SK-N-SH (cell line): ENCODE measurements around the gene OPA3. TPM values are rescaled to one million over a fixed set of nuclear protein-coding genes. Genes with fewer than 3 reads are reported as not detected.
A peak's percentile ranks its signal among the peaks of the same experiment; 100 is the strongest.

ENCODE experiments used
- CTCF ChIA-PET: fragments of 300-600, 350-600 bp; formaldehyde crosslinking; extraction: SDS; loops from one replicate; lab custom pipeline; 2021; lab: Yijun Ruan, JAX
- POLR2A ChIA-PET: fragments of 350-600 bp; sonication (Branson Sonifier 250); formaldehyde crosslinking; extraction: SDS; loops from one replicate; lab custom pipeline; 2020; ENCODE audit warnings: antibody characterized with exemption, inconsistent platforms; lab: Yijun Ruan, JAX
- DNase-seq: peaks from one replicate; pipeline ENCODE4 v3.0.0; 2012
- H2AFZ ChIP-seq: fragments of 200-600 bp; sonication (generic); 2 replicates; pipeline ENCODE4 v1.8.1; 2016; ENCODE audit warnings: antibody characterized with exemption, mild to moderate bottlenecking, low read depth
- H3F3A ChIP-seq: fragments of 200-600 bp; sonication (generic); replicated peaks from 2 replicates; pipeline ENCODE3; 2016; ENCODE audit warnings: antibody characterized with exemption, mild to moderate bottlenecking; ENCODE audit not compliant: insufficient read depth
- H3K27ac ChIP-seq, 2 experiments: fragments of 200-500 bp in 1 of 2; fragments of 200-600 bp in 1 of 2; sonication (Bioruptor generic) in 1 of 2; sonication (generic), shearing (Covaris generic) in 1 of 2; 2 replicates each; pipeline versions ENCODE4 v1.5.1 to v1.6.1; 2014 to 2016; ENCODE audit warnings: low read depth in 2 of 2, inconsistent platforms in 1 of 2, low read length in 1 of 2, mild to moderate bottlenecking in 1 of 2, mixed read lengths in 1 of 2
- H3K27me3 ChIP-seq: fragments of 200-600 bp; sonication (generic), shearing (Covaris generic); 2 replicates; pipeline ENCODE4 v1.6.1; 2016; ENCODE audit warnings: mixed run types; ENCODE audit not compliant: insufficient read depth
- H3K36me3 ChIP-seq, 2 experiments: fragments of 200-500 bp in 1 of 2; fragments of 200-600 bp in 1 of 2; sonication (Bioruptor generic) in 1 of 2; sonication (generic) in 1 of 2; replicated peaks in 1 of 2; 2 replicates each; pipeline versions ENCODE3 to v1.5.1; 2014 to 2016; ENCODE audit warnings: low read length in 1 of 2, mild to moderate bottlenecking in 1 of 2; ENCODE audit not compliant: insufficient read depth in 2 of 2, control insufficient read depth in 1 of 2
- H3K4me1 ChIP-seq, 2 experiments: fragments of 200-500 bp in 1 of 2; fragments of 200-600 bp in 1 of 2; sonication (Bioruptor generic) in 1 of 2; sonication (generic), shearing (Covaris generic) in 1 of 2; 2 replicates each; pipeline versions ENCODE4 v1.5.1 to v1.6.1; 2014 to 2016; ENCODE audit warnings: low read depth in 1 of 2, low read length in 1 of 2, mixed run types in 1 of 2; ENCODE audit not compliant: insufficient read depth in 2 of 2, control insufficient read depth in 1 of 2
- H3K4me2 ChIP-seq: fragments of 200-600 bp; sonication (generic), shearing (Covaris generic); 2 replicates; pipeline ENCODE4 v1.6.1; 2017; ENCODE audit warnings: mixed run types
- H3K4me3 ChIP-seq, 2 experiments: fragments of 200-500 bp in 1 of 2; fragments of 200-600 bp in 1 of 2; sonication (Bioruptor generic) in 1 of 2; sonication (generic), shearing (Covaris generic) in 1 of 2; 2 replicates each; pipeline versions ENCODE4 v1.5.1 to v1.8.1; 2014 to 2016; ENCODE audit warnings: low read depth in 2 of 2, inconsistent platforms in 1 of 2, low read length in 1 of 2, mild to moderate bottlenecking in 1 of 2, mixed read lengths in 1 of 2, moderate library complexity in 1 of 2
- H3K79me2 ChIP-seq: fragments of 200-600 bp; sonication (generic); 2 replicates; pipeline ENCODE4 v1.8.1; 2017; ENCODE audit warnings: mild to moderate bottlenecking; ENCODE audit not compliant: insufficient read depth
- H3K9ac ChIP-seq: fragments of 200-600 bp; sonication (generic); 2 replicates; pipeline ENCODE4 v1.6.1; 2017; ENCODE audit warnings: mixed run types
- H3K9me2 ChIP-seq: fragments of 200-600 bp; sonication (generic); 2 replicates; pipeline ENCODE4 v1.6.1; 2017; ENCODE audit warnings: mixed run types
- H3K9me3 ChIP-seq: fragments of 200-600 bp; sonication (generic); 2 replicates; pipeline ENCODE4 v1.6.1; 2017; ENCODE audit warnings: mixed run types, mild to moderate bottlenecking, moderate library complexity
- H4K20me1 ChIP-seq: fragments of 200-600 bp; sonication (generic); 2 replicates; pipeline ENCODE4 v1.6.1; 2017; ENCODE audit warnings: mild to moderate bottlenecking, mixed run types; ENCODE audit not compliant: insufficient read depth
- CHD2 ChIP-seq: fragments of 150-350 bp; IDR thresholded peaks from 2 replicates; pipeline ENCODE4 v1.6.1; 2018; ENCODE audit warnings: low read length; ENCODE audit not compliant: partially characterized antibody
- CTCF ChIP-seq: fragments of 200-600 bp; sonication (generic); IDR thresholded peaks from 2 replicates; pipeline ENCODE4 v1.6.1; 2017; ENCODE audit warnings: antibody characterized with exemption, mild to moderate bottlenecking, moderate library complexity
- EP300 ChIP-seq, 2 experiments: IDR thresholded peaks; 2 replicates each; pipeline versions ENCODE4 v1.4.0 to v1.6.1; 2012; ENCODE audit warnings: borderline replicate concordance in 1 of 2, low read depth in 1 of 2, low read length in 1 of 2
- EZH2phosphoT487 ChIP-seq: fragments of 200-600 bp; sonication (generic); IDR thresholded peaks from 2 replicates; pipeline ENCODE4 v1.6.1; 2017; ENCODE audit warnings: low read depth, mixed run types, mild to moderate bottlenecking, antibody characterized with exemption, moderate library complexity, borderline replicate concordance
- FOSL2 ChIP-seq: IDR thresholded peaks from 2 replicates; pipeline ENCODE4 v1.4.0; 2012; ENCODE audit warnings: low read depth, mild to moderate bottlenecking, moderate library complexity, borderline replicate concordance
- FOXJ3 ChIP-seq: sonication (generic); formaldehyde crosslinking; IDR thresholded peaks from 2 replicates; pipeline ENCODE4 v1.5.1; 2020; ENCODE audit warnings: mild to moderate bottlenecking, missing genetic modification reagents
- GATA2 ChIP-seq: sonication (generic); formaldehyde crosslinking; IDR thresholded peaks from 2 replicates; pipeline ENCODE4 v1.5.0; 2020; ENCODE audit warnings: mild to moderate bottlenecking, missing genetic modification reagents
- IRF3 ChIP-seq: fragments of 150-350 bp; IDR thresholded peaks from 2 replicates; pipeline ENCODE4 v1.6.1; 2016; ENCODE audit warnings: mild to moderate bottlenecking, low read depth, low read length
- JUND ChIP-seq: IDR thresholded peaks from 2 replicates; pipeline ENCODE4 v1.4.0; 2012
- MAX ChIP-seq: IDR thresholded peaks from 2 replicates; pipeline ENCODE4 v1.4.0; 2012; ENCODE audit warnings: low read depth
- NFIC ChIP-seq: IDR thresholded peaks from 2 replicates; pipeline ENCODE4 v1.4.0; 2012; ENCODE audit warnings: borderline replicate concordance
- PBX3 ChIP-seq: IDR thresholded peaks from 2 replicates; pipeline ENCODE4; 2012
- POLR2AphosphoS5 ChIP-seq: IDR thresholded peaks from 2 replicates; pipeline ENCODE4 v1.6.1; 2012; ENCODE audit warnings: low read depth, low read length
- RCOR1 ChIP-seq: fragments of 150-350 bp; IDR thresholded peaks from 2 replicates; pipeline ENCODE4 v1.6.1; 2017; ENCODE audit warnings: antibody characterized with exemption, low read length
- RFX5 ChIP-seq: IDR thresholded peaks from 2 replicates; pipeline ENCODE4 v1.6.1; 2012; ENCODE audit warnings: mild to moderate bottlenecking, improper control_type of control experiment, low read length
- RXRA ChIP-seq: IDR thresholded peaks from 2 replicates; pipeline ENCODE4 v1.4.0; 2012; ENCODE audit warnings: low read depth, mild to moderate bottlenecking, borderline replicate concordance
- SIN3A ChIP-seq: IDR thresholded peaks from 2 replicates; pipeline ENCODE4 v1.6.1; 2012; ENCODE audit warnings: low read depth, mild to moderate bottlenecking, low read length, moderate library complexity, borderline replicate concordance
- TCF12 ChIP-seq: IDR thresholded peaks from 2 replicates; pipeline ENCODE4 v1.4.0; 2012
- ZBTB33 ChIP-seq: IDR thresholded peaks from 2 replicates; pipeline ENCODE4 v1.4.0; 2012; ENCODE audit warnings: low read depth, borderline replicate concordance
- WGBS: methylation state at CpG from one replicate; pipeline ENCODE4 v1.1.6; 2017; ENCODE audit warnings: low lambda C conversion rate; 5-methylcytosine and 5-hydroxymethylcytosine counted together
- polyA plus RNA-seq, 3 experiments: library from polyadenylated mRNA; depleted of rRNA; stranded (reverse); fragments of >200 nt; gene quantifications; 2 replicates each; pipeline ENCODE4 v1.2.3, GENCODE V29; 2012

OPA3 gene
- polyA plus RNA-seq, 1 of the 3 experiments (the other 2 are of a cell fraction): 10.0 TPM

GRCh38 chr19:45560038-45560437 lies 24.6 kb downstream of the OPA3 start:
- POLR2A ChIA-PET: no interaction called here
- no peak overlapping the region for H3K4me2 ChIP-seq
- no peaks in the 10 kb centered on the region for H3K27me3 ChIP-seq
- peaks cover 4% of the 10 kb centered on the region for H3F3A ChIP-seq
- H3K9me3 ChIP-seq: no peaks in the 10 kb centered on the region
- WGBS: 94% methylated on average over 5 of the region's 5 CpGs
- H3K4me3 ChIP-seq: no peak overlapping the region
- CTCF ChIA-PET: interaction anchor here (0.9 kb wide), 1 partner anchor 120 kb away, joined by 4 read pairs; no protein-coding TSS in a partner anchor
- no peak overlapping the region for H3K9ac ChIP-seq
- H3K4me1 ChIP-seq: no peaks in the 10 kb centered on the region
- no peak overlapping the region for H3K27ac ChIP-seq
- no peak overlapping the region for H2AFZ ChIP-seq
- DNase-seq: no peak
- H3K79me2 ChIP-seq: peaks cover 11% of the 10 kb centered on the region
- no peak for TF ChIP-seq JUND
- no peak for TF ChIP-seq SIN3A
- TF ChIP-seq EP300 (IDR thresholded peaks at IDR 0.05; ENCODE audit: borderline replicate concordance in 1 of 2, low read depth in 1 of 2, low read length in 1 of 2): no peak
- no peak for TF ChIP-seq NFIC
- no peak for TF ChIP-seq POLR2AphosphoS5
- TF ChIP-seq FOSL2: no peak
- no peak for TF ChIP-seq RFX5
- no peak for TF ChIP-seq ZBTB33
- TF ChIP-seq GATA2 (CRISPR knock-in tag): no peak
- TF ChIP-seq TCF12: no peak
- no peak for TF ChIP-seq PBX3
- TF ChIP-seq RCOR1: no peak
- TF ChIP-seq FOXJ3: no peak
- no peak for TF ChIP-seq CHD2
- H3K9me2 ChIP-seq: no peaks in the 10 kb centered on the region
- peaks cover 7% of the 10 kb centered on the region; the same call in 1 of the 2 replicates for H4K20me1 ChIP-seq
- H3K36me3 ChIP-seq: no peaks in the 10 kb centered on the region

GRCh38 chr19:45558399-45558878 lies 26.2 kb downstream of the OPA3 start:
- WGBS: 79% methylated on average over 10 of the region's 10 CpGs
- Histone ChIP-seq H3F3A (peaks cover 4% of the 10 kb centered on the region), H2AFZ (no peak overlapping the region), H3K4me2 (no peak overlapping the region), H3K4me1 (no peaks in the 10 kb centered on the region), H3K36me3 (no peaks in the 10 kb centered on the region), H3K4me3 (peak overlapping the region in 1 of 2 experiments; percentile 47; a peak in 1 of 4 replicates), H3K9me3 (no peaks in the 10 kb centered on the region), H3K9ac (no peak overlapping the region), H4K20me1 (peaks cover 7% of the 10 kb centered on the region; the same call in 1 of the 2 replicates), H3K27me3 (no peaks in the 10 kb centered on the region), H3K9me2 (no peaks in the 10 kb centered on the region), H3K79me2 (peaks cover 9% of the 10 kb centered on the region), H3K27ac (no peak overlapping the region)
- peak; percentile 66 for DNase-seq
- ChIA-PET CTCF (interaction anchor here (0.6 to 1.1 kb wide), 12 partner anchors 9 to 88 kb away, joined by 3 to 6 read pairs (median 3); no protein-coding TSS in a partner anchor), POLR2A (no interaction called here)
- TF ChIP-seq IRF3: no peak
- TF ChIP-seq CHD2: no peak
- peak; percentile 72 for TF ChIP-seq CTCF
- no peak for TF ChIP-seq RCOR1
- no peak for TF ChIP-seq RXRA
- TF ChIP-seq EP300 (IDR thresholded peaks at IDR 0.05; ENCODE audit: borderline replicate concordance in 1 of 2, low read depth in 1 of 2, low read length in 1 of 2): no peak
- TF ChIP-seq MAX: no peak
- TF ChIP-seq EZH2phosphoT487: no peak
- no peak for TF ChIP-seq ZBTB33
